ENCODE data around the gene CFAP53.

CFAP53 gene

GRCh38 chr18:50181590-50181989, 84.7 kb downstream of the CFAP53 start:
- no peaks in the 10 kb centered on the region for H3K9me3 ChIP-seq (ENCODE audit: insufficient read depth, low read length)
- no peaks in the 10 kb centered on the region for H3K36me3 ChIP-seq (replicated peaks; ENCODE audit: low read depth, low read length)
- H3K27ac ChIP-seq (ENCODE audit: low read length): no peak overlapping the region
- no peak overlapping the region for H3K4me2 ChIP-seq (ENCODE audit: low read length)
- no peak overlapping the region for H3K9ac ChIP-seq (ENCODE audit: low read length)
- H3K79me2 ChIP-seq (ENCODE audit: low read length): no peaks in the 10 kb centered on the region
- peaks cover 24% of the 10 kb centered on the region for H3K4me1 ChIP-seq (ENCODE audit: low read length)
- no peak overlapping the region for H3K4me3 ChIP-seq (ENCODE audit: low read length)
- TF ChIP-seq, protein P1, sequence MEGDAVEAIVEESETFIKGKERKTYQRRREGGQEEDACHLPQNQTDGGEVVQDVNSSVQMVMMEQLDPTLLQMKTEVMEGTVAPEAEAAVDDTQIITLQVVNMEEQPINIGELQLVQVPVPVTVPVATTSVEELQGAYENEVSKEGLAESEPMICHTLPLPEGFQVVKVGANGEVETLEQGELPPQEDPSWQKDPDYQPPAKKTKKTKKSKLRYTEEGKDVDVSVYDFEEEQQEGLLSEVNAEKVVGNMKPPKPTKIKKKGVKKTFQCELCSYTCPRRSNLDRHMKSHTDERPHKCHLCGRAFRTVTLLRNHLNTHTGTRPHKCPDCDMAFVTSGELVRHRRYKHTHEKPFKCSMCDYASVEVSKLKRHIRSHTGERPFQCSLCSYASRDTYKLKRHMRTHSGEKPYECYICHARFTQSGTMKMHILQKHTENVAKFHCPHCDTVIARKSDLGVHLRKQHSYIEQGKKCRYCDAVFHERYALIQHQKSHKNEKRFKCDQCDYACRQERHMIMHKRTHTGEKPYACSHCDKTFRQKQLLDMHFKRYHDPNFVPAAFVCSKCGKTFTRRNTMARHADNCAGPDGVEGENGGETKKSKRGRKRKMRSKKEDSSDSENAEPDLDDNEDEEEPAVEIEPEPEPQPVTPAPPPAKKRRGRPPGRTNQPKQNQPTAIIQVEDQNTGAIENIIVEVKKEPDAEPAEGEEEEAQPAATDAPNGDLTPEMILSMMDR (IDR thresholded peaks at IDR 0.05; ENCODE audit: low read depth, low read length): no peak
- no peak for TF ChIP-seq EZH2phosphoT487 (IDR thresholded peaks at IDR 0.05; ENCODE audit: low read depth)
- H2AFZ ChIP-seq (ENCODE audit: low read depth, low read length): no peak overlapping the region
- peaks cover 46% of the 10 kb centered on the region for H3K27me3 ChIP-seq (ENCODE audit: low read depth, low read length)
- no peaks in the 10 kb centered on the region for H4K20me1 ChIP-seq (ENCODE audit: insufficient read depth, low read length)

GRCh38 chr18:50179465-50179864, 86.8 kb downstream of the CFAP53 start:
- H2AFZ ChIP-seq (ENCODE audit: low read depth, low read length): no peak overlapping the region
- H3K4me3 ChIP-seq (ENCODE audit: low read length): no peak overlapping the region
- no peaks in the 10 kb centered on the region for H3K9me3 ChIP-seq (ENCODE audit: insufficient read depth, low read length)
- no peaks in the 10 kb centered on the region for H3K36me3 ChIP-seq (replicated peaks; ENCODE audit: low read depth, low read length)
- H3K4me2 ChIP-seq (ENCODE audit: low read length): no peak overlapping the region
- no peaks in the 10 kb centered on the region for H3K79me2 ChIP-seq (ENCODE audit: low read length)
- H3K27ac ChIP-seq (ENCODE audit: low read length): no peak overlapping the region
- H3K4me1 ChIP-seq (ENCODE audit: low read length): peaks cover 10% of the 10 kb centered on the region
- no peak for TF ChIP-seq EZH2phosphoT487 (IDR thresholded peaks at IDR 0.05; ENCODE audit: low read depth)
- TF ChIP-seq, protein P1 (IDR thresholded peaks at IDR 0.05; ENCODE audit: low read depth, low read length): no peak
- H3K27me3 ChIP-seq (ENCODE audit: low read depth, low read length): peaks cover 63% of the 10 kb centered on the region
- no peak overlapping the region for H3K9ac ChIP-seq (ENCODE audit: low read length)
- no peaks in the 10 kb centered on the region for H4K20me1 ChIP-seq (ENCODE audit: insufficient read depth, low read length)

- Histone ChIP-seq H3K4me2 (ENCODE audit: low read length) (no peak overlapping the region), H3K36me3 (replicated peaks; ENCODE audit: low read depth, low read length) (no peaks in the 10 kb centered on the region), H3K4me3 (ENCODE audit: low read length) (no peak overlapping the region), H3K27me3 (ENCODE audit: low read depth, low read length) (peaks cover 63% of the 10 kb centered on the region), H3K4me1 (ENCODE audit: low read length) (no peaks in the 10 kb centered on the region), H2AFZ (ENCODE audit: low read depth, low read length) (no peak overlapping the region; the same call in 1 of the 2 replicates), H3K79me2 (ENCODE audit: low read length) (no peaks in the 10 kb centered on the region), H4K20me1 (ENCODE audit: insufficient read depth, low read length) (no peaks in the 10 kb centered on the region), H3K27ac (ENCODE audit: low read length) (no peak overlapping the region), H3K9ac (ENCODE audit: low read length) (no peak overlapping the region), H3K9me3 (ENCODE audit: insufficient read depth, low read length) (no peaks in the 10 kb centered on the region)
- no peak for TF ChIP-seq EZH2phosphoT487 (IDR thresholded peaks at IDR 0.05; ENCODE audit: low read depth)
Measured at GRCh38 chr18:50177294-50177992, 88.9 kb downstream of the CFAP53 start.

All from OCI-LY3 (cell line).